ENCODE results near the gene HORMAD1. TPM values are rescaled to one million over a fixed set of nuclear protein-coding genes. Genes with fewer than 3 reads are reported as not detected.

The HORMAD1 gene
- total and polyA plus RNA-seq, 4 donors: 0.17 to 1.2 (median 0.51) TPM

DNA sequence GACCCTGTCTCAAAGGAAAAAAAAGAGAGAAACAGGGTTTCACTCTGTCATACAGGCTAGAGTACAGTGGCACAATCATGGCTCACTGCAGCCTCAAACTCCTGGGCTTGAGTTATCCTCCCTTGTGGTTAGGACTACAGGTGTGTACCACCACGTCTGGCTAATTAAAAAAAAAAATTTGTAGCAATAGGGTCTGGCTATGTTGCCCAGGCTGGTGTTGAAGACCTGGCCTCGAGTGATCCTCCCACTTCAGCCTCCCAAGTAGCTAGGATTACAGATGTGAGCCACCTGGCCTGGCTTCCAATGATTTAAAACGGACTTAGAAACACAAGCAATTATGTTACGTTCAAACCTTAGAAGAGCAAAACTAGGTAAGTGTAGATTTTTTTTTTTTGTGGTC, 45.8 kb downstream of the HORMAD1 start:
- WGBS, 2 donors: 94 to 96% methylated on average over 4 of the region's 4 CpGs
- no peaks in the 10 kb centered on the region for H3K9me3 ChIP-seq (ENCODE audit: control insufficient read depth in 4 of 4, insufficient read depth in 3 of 4, low read length in 3 of 4)
- H3K9ac ChIP-seq (ENCODE audit: insufficient read depth in 1 of 2, low read length in 2 of 2): no peak overlapping the region
- H3K4me3 ChIP-seq: no peak overlapping the region
- H3K27me3 ChIP-seq (ENCODE audit: control insufficient read depth in 3 of 3, insufficient read depth in 3 of 3, low read length in 2 of 3): no peaks in the 10 kb centered on the region
- ATAC-seq (ENCODE audit: insufficient read depth, low FRiP score) (no peak), DNase-seq (no peak)
- H3K27ac ChIP-seq (ENCODE audit: low read depth in 1 of 2, low read length in 1 of 2): no peak overlapping the region
- peaks cover 0 to 2% (median under 1%) of the 10 kb centered on the region in 4 donors for H3K36me3 ChIP-seq (ENCODE audit: control insufficient read depth in 4 of 4, insufficient read depth in 4 of 4, low read length in 4 of 4)
- TF ChIP-seq, protein P1, sequence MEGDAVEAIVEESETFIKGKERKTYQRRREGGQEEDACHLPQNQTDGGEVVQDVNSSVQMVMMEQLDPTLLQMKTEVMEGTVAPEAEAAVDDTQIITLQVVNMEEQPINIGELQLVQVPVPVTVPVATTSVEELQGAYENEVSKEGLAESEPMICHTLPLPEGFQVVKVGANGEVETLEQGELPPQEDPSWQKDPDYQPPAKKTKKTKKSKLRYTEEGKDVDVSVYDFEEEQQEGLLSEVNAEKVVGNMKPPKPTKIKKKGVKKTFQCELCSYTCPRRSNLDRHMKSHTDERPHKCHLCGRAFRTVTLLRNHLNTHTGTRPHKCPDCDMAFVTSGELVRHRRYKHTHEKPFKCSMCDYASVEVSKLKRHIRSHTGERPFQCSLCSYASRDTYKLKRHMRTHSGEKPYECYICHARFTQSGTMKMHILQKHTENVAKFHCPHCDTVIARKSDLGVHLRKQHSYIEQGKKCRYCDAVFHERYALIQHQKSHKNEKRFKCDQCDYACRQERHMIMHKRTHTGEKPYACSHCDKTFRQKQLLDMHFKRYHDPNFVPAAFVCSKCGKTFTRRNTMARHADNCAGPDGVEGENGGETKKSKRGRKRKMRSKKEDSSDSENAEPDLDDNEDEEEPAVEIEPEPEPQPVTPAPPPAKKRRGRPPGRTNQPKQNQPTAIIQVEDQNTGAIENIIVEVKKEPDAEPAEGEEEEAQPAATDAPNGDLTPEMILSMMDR (IDR thresholded peaks at IDR 0.05; ENCODE audit: control extremely low read depth, extremely low read depth): no peak
- no peaks in the 10 kb centered on the region for H3K4me1 ChIP-seq (ENCODE audit: control insufficient read depth in 5 of 5, insufficient read depth in 5 of 5, low read length in 5 of 5)

DNA sequence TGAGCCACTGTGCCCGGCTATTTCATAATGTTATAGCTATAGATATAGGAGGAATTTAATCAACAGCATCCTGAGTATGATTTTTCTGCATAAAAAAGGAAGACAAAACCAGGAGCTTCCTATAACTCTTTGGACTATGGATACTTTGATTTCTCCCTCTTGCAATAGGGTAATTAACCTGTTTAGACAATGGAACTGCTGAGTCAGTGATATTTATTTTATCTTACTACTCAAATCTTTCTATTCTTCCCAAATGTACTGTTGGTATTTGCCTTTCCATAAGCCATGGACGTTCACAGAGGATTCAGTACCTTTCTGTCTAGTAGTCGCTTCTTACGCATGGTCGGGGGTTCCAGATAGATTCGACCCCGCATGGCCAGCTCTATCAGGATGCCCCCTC, 57.4 kb downstream of the HORMAD1 start:
- ATAC-seq (ENCODE audit: insufficient read depth, low FRiP score) (no peak), DNase-seq (no peak)
- Histone ChIP-seq H3K4me3 (no peak overlapping the region), H3K9ac (ENCODE audit: insufficient read depth in 1 of 2, low read length in 2 of 2) (no peak overlapping the region), H3K27me3 (ENCODE audit: control insufficient read depth in 3 of 3, insufficient read depth in 3 of 3, low read length in 2 of 3) (no peaks in the 10 kb centered on the region), H3K27ac (ENCODE audit: low read depth in 1 of 2, low read length in 1 of 2) (no peak overlapping the region), H3K9me3 (ENCODE audit: control insufficient read depth in 4 of 4, insufficient read depth in 3 of 4, low read length in 3 of 4) (no peaks in the 10 kb centered on the region), H3K36me3 (ENCODE audit: control insufficient read depth in 4 of 4, insufficient read depth in 4 of 4, low read length in 4 of 4) (peaks cover 0 to 18% (median 5%) of the 10 kb centered on the region in 4 donors), H3K4me1 (ENCODE audit: control insufficient read depth in 5 of 5, insufficient read depth in 5 of 5, low read length in 5 of 5) (no peaks in the 10 kb centered on the region)
- TF ChIP-seq, protein P1 (IDR thresholded peaks at IDR 0.05; ENCODE audit: control extremely low read depth, extremely low read depth): no peak
- WGBS, 2 donors: 95 to 96% methylated on average over 7 of the region's 7 CpGs

DNA sequence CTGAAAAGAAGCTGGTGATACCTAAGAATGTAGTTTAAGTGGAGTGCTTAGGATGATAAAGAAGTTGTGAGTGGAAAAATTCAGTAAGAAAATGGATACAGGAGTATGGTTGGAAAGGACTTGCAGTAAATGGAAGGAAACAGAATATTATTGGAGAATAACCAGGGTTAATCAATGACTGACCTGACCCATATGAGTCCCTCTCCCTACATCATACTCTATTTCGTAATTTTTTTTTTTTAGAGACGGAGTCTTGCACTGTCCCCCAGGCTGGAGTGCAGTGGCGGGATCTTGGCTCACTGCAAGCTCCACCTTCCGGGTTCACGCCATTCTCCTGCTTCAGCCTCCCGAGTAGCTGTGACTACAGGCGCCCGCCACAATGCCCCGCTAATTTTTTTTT, 57.9 kb downstream of the HORMAD1 start:
- Histone ChIP-seq H3K9ac (ENCODE audit: insufficient read depth in 1 of 2, low read length in 2 of 2) (no peak overlapping the region), H3K27me3 (ENCODE audit: control insufficient read depth in 3 of 3, insufficient read depth in 3 of 3, low read length in 2 of 3) (no peaks in the 10 kb centered on the region), H3K27ac (ENCODE audit: low read depth in 1 of 2, low read length in 1 of 2) (no peak overlapping the region), H3K4me3 (no peak overlapping the region), H3K36me3 (ENCODE audit: control insufficient read depth in 4 of 4, insufficient read depth in 4 of 4, low read length in 4 of 4) (peaks cover 2 to 18% (median 5%) of the 10 kb centered on the region in 4 donors), H3K9me3 (ENCODE audit: control insufficient read depth in 4 of 4, insufficient read depth in 3 of 4, low read length in 3 of 4) (no peaks in the 10 kb centered on the region), H3K4me1 (ENCODE audit: control insufficient read depth in 5 of 5, insufficient read depth in 5 of 5, low read length in 5 of 5) (no peaks in the 10 kb centered on the region)
- ATAC-seq (ENCODE audit: insufficient read depth, low FRiP score) (no peak), DNase-seq (no peak)
- WGBS, 2 donors: 95 to 97% methylated on average over 9 of the region's 9 CpGs
- TF ChIP-seq, protein P1 (IDR thresholded peaks at IDR 0.05; ENCODE audit: control extremely low read depth, extremely low read depth): no peak

DNA sequence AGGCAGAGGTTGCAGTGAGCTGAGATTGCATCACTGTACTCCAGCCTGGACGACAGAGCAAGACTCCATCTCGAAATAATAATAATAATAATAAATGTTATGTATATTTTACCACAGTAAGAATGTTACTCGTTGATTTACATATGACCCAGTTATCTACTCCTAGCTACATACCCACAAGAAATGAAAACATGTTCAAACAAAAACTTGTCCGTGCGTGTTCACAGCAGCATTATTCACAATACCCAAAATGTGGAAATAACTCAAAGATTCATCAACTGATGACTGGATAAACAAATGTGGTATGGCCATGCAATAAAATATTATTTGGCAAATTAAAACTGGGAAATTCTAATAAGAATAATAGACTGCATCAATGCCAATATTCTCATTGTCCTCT, 59.5 kb downstream of the HORMAD1 start:
- no peak for DNase-seq
- Histone ChIP-seq H3K27me3 (ENCODE audit: control insufficient read depth in 3 of 3, insufficient read depth in 3 of 3, low read length in 2 of 3) (no peaks in the 10 kb centered on the region), H3K9me3 (ENCODE audit: control insufficient read depth in 4 of 4, insufficient read depth in 3 of 4, low read length in 3 of 4) (no peaks in the 10 kb centered on the region), H3K36me3 (ENCODE audit: control insufficient read depth in 4 of 4, insufficient read depth in 4 of 4, low read length in 4 of 4) (peaks cover 2 to 18% (median 5%) of the 10 kb centered on the region in 4 donors), H3K9ac (ENCODE audit: insufficient read depth in 1 of 2, low read length in 2 of 2) (no peak overlapping the region), H3K4me1 (ENCODE audit: control insufficient read depth in 5 of 5, insufficient read depth in 5 of 5, low read length in 5 of 5) (no peaks in the 10 kb centered on the region), H3K27ac (ENCODE audit: low read depth in 1 of 2, low read length in 1 of 2) (no peak overlapping the region), H3K4me3 (no peak overlapping the region)
- no peak for ATAC-seq (ENCODE audit: insufficient read depth, low FRiP score)
- WGBS, 2 donors: 95 to 97% methylated on average over 5 of the region's 5 CpGs
- TF ChIP-seq, protein P1 (IDR thresholded peaks at IDR 0.05; ENCODE audit: control extremely low read depth, extremely low read depth): no peak

Measured in lung (tissue), 12 donors.